Fibroblast of lung (primary cell): ENCODE results near the gene FRMD4A.

Experiments
- CTCF ChIP-seq, 2 donors: IDR thresholded peaks in 1 of 2; conservative IDR thresholded peaks in 1 of 2; 1 replicate in 1 of 2; 2 replicates in 1 of 2; pipeline ENCODE4 v1.5.1; 2011 to 2012; ENCODE audit warnings: low read length in 2 of 2, control low read depth in 1 of 2, inconsistent platforms in 1 of 2, low read depth in 1 of 2, mild to moderate bottlenecking in 1 of 2
- EZH2 ChIP-seq: IDR thresholded peaks from 2 replicates; pipeline ENCODE4 v1.5.1; 2012; ENCODE audit warnings: low read length, control low read depth, mild to moderate bottlenecking; ENCODE audit errors: missing control alignments

GRCh38 chr10:13707156-13707881 is 623.4 kb downstream of the FRMD4A start:
- TF ChIP-seq EZH2 (no peak), CTCF (conservative IDR thresholded peaks at IDR 0.05 in 1 of 2, IDR thresholded peaks at IDR 0.05 in 1 of 2; ENCODE audit: low read depth in 1 of 2, low read length in 2 of 2) (peak in 1 of 2 donors; percentile 17)
